GM18505 (cell line): ENCODE results near the gene MAEA.

ENCODE experiments used
- ATAC-seq: cut with Tn5 transposase; IDR thresholded peaks from one replicate; pipeline ENCODE4 v1.9.1; 2021; ENCODE audit not compliant: unreplicated experiment
- POLR2A ChIP-seq: IDR thresholded peaks from 4 replicates; pipeline ENCODE4 v1.6.1; 2011; ENCODE audit warnings: borderline replicate concordance; ENCODE audit not compliant: insufficient read depth, insufficient read length; ENCODE audit errors: extremely low read depth

Gene MAEA

DNA sequence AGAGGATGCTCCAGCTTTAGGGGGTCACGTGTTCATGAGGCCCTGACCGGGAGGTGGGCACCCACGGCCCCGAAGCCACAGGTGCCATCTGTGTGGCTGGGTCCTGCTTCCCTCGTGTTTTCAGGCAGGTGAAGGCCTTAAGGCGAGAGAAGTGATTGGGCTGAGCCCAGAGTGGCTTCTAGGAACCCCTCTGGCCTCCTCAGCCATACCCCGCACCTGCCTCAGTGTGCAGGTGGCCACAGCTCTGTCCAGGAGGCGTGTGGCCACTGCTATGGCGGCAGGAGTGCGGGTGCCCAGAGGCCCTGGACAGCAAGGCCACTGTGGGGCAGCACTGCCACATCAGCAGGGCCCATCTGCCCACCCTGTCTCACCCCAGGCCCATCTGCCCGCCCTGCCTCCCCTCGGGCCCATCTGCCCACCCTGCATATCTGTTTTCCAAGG, 91.5 kb downstream of the MAEA start:
- no peak for ATAC-seq
- TF ChIP-seq POLR2A = no peak

DNA sequence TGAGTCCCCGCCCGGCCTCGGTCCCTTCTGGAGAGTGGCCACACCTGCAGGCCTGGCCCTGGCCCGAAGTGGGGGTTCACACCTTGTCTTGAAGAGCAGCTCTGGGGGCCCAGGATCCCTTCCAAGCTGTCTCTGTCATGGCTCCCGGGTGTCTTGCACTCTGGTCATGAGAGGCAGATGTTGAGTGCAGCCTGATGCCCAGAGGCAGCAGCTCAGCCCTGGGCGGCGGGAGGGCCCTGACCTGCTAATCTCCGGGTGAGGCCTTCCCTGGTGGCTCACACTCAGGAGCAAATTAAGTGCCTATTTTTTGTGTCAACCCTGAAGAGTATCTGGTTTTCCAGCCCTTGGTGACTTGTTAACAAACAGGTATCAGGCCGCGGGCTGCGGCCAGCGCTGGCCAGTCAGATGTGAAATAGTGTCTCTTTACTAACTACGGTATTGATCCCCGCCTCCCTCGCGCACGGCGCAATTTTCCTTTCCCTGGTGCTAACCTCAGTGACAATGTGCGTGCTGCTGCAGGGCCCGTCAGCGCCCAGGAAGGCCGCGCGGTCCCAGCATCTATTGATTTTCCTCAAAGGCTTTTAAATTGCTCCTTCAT, 92.4 kb downstream of the MAEA start:
- no peak for ATAC-seq
- TF ChIP-seq POLR2A = no peak

DNA sequence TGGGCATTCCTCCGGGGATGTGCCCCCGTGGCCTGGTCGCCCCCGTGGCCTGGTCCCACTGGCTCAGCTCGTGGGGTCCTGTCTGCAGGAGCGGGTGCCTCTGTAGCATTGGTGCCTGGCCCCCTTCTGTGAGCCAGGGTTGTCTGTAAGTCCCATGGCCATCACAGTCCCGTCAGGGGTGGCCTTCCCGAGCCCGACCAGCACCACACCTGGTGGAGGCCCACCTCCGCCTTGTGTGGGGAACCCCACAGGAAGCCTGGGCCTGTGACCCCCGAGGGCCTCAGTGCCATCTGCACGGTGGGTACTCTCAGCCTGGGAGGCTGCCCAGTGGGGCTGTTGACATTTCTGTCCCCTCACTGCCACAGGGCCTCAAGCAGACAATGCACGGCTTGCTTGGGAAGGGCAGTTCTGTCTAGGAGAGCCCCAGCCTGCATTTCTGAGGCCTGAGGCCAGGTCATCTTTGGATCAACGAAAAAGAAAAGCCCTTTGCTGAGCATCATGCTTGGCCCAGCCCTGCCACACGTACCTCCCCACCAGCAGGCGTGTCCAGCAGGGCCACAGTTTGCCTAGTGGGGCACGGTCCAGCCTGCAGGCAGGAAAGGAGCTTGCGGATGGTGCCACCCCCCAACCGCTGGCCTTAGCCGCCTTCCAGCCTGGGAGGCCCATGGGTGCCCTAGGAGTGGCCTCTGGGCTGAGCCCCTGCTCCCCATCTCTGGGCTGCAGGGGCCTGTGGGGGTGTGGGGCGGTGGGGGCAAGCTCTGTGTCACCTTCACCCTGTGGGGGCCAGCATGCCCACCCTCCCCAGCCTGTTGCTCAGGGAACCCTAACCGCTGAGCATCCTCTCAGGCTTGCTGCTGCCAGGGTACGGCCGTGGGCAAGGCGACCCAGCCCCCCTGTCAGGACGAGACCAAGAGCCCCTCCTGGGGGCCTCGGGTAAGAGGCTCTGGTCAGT, 93.4 kb downstream of the MAEA start:
- TF ChIP-seq POLR2A = no peak
- ATAC-seq = no peak

DNA sequence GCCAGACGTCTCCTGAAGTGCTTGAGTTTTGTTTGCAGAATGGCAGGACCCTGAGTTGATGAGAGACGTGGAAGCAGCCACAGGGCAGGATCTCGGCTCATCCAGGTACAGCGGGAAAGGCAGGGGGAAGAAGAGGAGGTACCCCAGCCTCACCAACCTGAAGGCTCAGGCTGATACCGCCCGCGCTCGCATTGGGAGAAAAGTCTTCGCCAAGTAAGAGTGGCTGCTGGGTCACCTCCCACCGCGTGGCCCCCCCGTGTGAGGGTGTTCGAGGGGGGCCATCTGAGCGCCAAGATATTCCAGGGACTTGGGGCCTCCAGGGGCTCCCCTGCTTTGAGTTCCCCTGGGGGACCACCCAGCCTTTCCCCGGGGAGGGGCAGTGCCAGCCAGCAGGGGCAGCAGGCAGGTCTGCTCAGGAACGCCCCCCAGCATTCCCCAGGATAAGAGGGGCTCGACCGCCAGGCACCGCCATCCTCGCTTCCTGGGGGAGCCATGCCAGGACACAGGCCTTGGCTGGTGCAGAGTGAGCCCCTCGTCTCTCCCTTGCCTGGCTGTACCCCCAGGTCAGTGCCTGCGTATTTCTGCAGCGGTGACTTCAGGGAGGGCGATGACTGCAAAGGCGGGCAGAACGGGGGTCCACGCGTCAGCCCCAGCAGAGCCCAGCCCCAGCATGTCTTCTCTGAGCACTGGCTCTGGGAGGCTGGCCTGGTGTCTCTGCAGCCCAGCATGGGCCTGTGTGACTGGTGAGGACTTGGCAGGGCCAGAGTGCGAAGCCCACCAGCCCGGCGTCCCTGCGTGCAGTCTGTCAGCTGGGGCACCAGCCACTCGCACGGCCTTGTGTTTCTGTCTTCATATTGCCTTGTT, 94.3 kb downstream of the MAEA start:
- no peak for TF ChIP-seq POLR2A
- ATAC-seq = no peak

DNA sequence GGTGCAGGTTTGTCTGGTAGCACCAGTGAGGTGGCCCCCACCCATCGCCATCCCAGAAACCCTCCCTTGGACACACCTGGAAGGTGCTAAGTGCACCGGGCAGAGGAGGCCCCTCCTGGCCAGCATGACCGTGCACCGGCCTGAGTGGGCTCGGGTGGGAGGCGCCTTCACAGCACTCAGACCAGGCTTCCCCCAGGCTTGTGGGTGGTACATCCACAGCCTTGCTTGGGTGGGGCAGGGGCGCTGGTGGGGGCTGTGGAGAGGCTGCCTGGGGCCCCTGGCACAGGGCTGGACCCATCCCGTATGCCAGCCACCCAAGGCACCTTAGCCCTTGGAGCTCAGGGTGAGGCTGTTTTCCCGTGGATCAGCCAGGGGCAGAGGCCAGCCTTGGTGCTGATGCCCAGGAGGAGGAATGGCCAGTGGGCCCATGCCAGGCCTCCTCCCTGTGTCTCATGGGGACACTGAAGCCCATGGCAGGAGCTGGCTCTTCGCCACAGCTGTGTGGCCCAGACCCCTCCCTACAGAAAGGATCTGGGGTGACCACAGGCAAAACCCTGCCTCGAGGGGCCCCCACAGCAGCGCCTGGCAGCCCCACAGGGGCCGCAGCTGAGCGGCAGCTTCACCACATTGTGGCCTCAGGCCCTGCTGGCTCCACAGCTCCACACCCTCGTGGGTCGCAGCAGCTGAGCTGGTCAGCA, 95.1 kb downstream of the MAEA start:
- no peak for ATAC-seq

DNA sequence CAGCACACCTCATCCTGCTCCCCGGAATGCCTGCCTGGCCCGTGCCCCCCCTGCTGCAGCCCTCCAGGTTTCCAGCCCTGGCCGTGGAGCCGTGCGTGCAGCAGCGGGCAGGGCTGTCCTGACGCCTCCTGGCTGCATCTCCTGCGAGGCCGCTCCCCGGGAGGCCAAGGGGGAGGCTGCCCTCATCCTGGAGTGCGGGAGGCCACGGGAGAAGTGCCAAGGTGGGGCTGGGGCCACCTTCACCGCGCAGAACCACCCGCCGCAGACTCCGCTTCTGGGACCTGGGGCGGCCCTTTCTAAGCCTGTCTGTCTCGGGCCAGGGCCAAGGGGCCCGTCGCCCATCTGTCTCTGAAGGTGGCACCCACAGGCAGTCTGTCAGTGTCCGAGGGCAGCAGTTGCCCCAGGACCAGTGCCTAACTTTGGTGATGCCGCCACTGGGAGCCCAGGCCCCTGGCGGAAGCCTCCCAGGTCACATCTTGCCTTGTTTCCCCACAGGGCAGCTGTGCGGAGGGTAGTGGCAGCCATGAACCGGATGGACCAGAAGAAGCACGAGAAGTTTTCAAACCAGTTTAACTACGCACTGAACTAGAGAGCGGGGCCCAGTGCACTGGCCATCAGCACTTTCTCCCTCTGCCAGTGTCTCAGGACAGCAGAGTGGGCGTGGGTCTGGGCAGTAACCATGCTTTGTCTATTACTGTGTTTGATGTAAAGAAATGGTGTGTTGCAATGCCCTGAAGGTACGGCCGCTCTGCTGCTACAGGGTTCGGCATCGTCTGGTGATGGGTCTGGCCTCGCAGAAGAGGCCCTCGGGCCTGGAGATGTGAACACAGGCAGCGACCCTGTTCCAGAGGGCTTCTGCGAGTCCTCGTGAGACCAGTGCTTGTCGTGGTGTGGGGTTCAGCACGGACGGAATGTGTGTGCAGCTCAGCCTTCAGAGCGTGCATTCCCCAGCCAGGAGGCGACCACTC, 96.0 kb downstream of the MAEA start:
- ATAC-seq = no peak
- no peak for TF ChIP-seq POLR2A

More for the DNA sequence above, 95.1 kb downstream of the MAEA start:
- TF ChIP-seq POLR2A = no peak
